Fibroblast of pulmonary artery (primary cell): ENCODE results near the gene STK17B.

Source experiments
- DNase-seq: peaks from one replicate; pipeline ENCODE4 v3.0.0-alpha.2; 2010; ENCODE audit warnings: low read depth
- H3K4me3 ChIP-seq: replicated peaks from 2 replicates; pipeline ENCODE4 v1.5.1; 2011; ENCODE audit warnings: low read depth, mild to moderate bottlenecking, control low read depth, low read length, moderate library complexity
- TF ChIP-seq, protein P1 (sequence below): IDR thresholded peaks from 2 replicates; pipeline ENCODE4 v1.5.1; 2011; ENCODE audit warnings: mild to moderate bottlenecking, control low read depth, low read length, inconsistent platforms; ENCODE audit errors: missing control alignments

The STK17B gene

DNA sequence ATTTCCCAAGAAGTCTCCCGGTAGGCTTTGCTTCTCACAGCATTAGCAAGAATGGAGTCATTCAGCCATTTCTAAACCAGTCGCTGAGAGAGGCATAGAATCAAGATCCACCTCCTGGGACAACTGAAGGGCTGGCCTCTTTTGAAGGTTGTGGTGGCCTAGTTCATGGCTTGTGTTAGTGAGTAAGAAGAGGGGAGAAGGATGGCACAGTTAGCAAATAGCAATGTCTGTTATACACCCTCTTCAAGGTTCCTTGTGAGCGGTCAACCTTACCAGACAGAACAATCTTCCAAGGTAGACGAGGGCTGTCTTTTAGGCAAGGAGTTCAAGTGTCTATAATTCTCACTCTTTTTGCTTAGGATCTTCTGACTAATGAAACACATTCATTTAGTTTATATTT, 67.3 kb downstream of the STK17B start:
- DNase-seq, result no peak
- no peak overlapping the region for H3K4me3 ChIP-seq
- TF ChIP-seq, protein P1, sequence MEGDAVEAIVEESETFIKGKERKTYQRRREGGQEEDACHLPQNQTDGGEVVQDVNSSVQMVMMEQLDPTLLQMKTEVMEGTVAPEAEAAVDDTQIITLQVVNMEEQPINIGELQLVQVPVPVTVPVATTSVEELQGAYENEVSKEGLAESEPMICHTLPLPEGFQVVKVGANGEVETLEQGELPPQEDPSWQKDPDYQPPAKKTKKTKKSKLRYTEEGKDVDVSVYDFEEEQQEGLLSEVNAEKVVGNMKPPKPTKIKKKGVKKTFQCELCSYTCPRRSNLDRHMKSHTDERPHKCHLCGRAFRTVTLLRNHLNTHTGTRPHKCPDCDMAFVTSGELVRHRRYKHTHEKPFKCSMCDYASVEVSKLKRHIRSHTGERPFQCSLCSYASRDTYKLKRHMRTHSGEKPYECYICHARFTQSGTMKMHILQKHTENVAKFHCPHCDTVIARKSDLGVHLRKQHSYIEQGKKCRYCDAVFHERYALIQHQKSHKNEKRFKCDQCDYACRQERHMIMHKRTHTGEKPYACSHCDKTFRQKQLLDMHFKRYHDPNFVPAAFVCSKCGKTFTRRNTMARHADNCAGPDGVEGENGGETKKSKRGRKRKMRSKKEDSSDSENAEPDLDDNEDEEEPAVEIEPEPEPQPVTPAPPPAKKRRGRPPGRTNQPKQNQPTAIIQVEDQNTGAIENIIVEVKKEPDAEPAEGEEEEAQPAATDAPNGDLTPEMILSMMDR, result no peak

DNA sequence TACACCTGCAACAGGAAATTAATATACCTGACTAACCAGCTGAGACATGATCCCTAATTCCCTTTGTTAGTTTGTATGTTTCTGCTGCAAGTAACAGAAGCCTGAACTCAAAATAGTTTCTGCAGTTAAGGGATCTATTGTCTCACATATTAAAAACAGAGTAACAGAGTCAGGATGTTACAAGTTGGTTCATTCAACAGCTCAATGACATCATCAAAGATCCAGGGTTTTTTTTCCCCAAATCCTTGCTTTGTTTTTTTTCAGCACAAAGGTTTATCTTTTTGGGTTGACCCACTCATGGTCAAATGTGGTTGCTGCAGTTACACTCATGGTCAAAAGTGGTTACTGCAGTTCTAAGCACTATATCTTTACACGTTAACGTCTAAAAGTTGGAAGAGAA, 67.8 kb downstream of the STK17B start:
- TF ChIP-seq, protein P1, result no peak
- H3K4me3 ChIP-seq, result no peak overlapping the region
- DNase-seq, result no peak

DNA sequence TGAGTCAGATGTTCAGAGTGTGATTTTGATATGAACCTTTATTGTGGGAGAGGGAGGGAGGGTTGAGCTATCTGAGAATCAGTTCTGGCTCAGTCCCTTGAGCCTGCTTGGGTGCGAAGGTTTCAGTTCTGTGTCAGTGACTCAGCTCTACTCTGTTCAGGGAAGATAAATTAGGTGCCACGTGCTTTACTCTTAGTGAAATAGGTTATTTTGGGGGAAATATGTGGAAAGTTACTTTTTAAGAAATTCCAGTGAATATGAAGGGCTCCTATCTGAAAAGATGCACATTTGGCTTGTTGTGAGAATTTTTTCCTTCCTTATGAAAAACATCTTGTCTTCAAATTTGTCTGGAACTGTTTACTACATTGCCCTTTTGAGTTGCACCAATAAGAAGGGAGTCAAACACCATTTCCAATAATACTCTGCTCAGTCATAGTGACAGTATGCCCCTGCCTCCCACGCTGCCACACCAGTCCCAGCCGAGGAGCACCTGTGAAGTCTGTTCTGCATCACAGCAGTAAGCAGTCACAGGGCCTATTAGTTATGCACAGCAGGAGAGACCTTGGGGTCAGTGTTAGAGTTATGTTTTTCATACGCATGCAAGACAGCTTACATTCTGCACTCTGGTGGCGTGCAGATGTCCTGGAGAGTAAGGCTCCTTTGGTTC, 69.9 kb downstream of the STK17B start:
- no peak overlapping the region for H3K4me3 ChIP-seq
- TF ChIP-seq, protein P1, result no peak
- peak; percentile 57 for DNase-seq

DNA sequence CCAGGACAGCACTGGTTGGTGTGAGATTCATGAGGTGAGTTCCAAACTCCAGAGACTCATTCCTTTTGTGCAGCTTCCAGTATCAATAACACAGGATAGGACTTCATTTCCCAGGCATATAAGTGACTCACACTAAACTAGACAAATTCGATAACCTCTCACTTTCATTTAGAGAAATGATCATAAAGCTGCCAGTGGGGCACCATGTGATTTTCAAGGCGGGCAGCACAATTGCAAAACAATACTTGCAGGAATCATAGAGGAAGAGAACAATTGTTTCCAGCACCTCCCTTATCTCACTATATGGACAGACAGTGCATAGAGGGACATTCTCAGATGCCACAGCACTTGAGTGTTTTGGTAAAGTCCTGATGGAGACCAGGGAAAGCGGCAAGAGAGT, 71.5 kb downstream of the STK17B start:
- no peak overlapping the region for H3K4me3 ChIP-seq
- TF ChIP-seq, protein P1, result no peak
- peak; percentile 37 for DNase-seq

DNA sequence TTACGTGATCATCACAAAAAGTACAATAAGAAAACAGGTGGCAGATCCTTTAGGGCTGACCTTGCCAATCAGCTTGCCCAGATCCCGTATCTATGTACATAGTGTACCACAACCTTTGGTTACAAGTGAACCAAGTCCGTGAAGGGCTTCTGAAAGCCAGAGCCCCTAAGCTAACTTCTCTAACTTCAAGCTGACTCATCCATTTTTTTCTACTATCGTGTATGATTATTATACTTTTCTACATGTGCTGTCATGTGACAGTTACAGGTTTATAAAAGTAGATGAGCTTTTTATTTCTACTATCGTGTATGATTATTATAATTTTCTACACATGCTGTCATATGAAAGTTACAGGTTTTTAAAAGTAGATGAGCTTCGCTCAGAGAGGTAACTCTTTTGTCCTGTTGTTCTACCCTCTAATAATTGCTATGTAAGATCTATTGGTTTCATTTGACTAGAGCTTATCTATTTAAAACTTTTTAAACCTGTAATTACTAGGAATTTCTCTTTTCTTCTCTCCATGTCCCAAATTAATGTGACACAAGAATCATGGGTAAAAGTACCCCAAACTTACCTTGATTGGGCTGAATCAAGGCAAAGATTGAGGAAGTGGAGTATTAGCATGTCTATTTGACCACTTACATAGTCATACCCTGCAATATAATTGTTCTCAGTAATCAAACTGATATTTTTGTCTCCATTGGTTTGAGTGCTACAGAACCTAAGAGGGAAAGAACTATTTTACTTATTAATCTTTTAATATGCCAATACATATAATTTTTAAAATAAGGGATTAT, 73.3 kb downstream of the STK17B start:
- DNase-seq, result no peak
- no peak overlapping the region for H3K4me3 ChIP-seq
- TF ChIP-seq, protein P1, result no peak

DNA sequence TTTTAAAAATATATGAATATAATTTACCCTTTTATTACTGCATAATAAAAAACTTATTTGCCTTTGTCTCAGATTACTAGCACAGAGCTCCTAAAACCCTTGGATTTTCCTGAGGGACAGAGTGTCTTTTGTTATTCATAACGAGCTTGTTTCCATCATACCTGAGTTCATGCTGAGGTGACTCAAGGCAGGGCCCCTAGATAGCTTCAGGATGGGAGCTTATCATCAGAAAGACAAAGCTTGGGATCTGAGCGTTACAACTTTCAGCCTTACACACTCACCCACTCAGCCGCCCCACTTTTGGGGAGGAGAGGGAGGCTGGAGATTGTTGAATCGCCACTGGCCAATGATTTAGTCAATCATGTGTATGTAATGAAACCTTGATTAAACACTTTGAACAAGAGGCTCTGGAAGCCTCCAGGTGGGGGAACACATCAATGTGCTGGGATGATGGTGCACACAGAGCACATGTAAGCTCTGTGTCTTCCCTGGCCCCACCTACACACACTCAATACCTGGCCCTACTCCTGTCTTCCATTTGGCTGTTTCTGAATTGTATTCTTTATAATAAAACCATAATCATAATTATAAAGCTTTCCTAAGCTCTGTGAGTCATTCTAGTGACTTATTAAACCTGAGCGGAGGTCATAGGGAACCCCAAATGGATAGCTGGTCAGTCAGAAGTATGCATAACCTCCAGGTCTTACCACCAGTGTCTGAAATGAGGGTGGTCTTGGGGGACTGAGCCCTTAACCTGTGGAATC, 74.2 kb downstream of the STK17B start:
- H3K4me3 ChIP-seq, result no peak overlapping the region
- DNase-seq, result no peak
- TF ChIP-seq, protein P1, result no peak
